HG02973 (cell line): ENCODE measurements around the gene TTLL1.

Experiments
- ATAC-seq: cut with Tn5 transposase; IDR thresholded peaks from one replicate; pipeline ENCODE4 v1.9.1; 2021; ENCODE audit warnings: moderate library complexity; ENCODE audit not compliant: unreplicated experiment

The TTLL1 gene

DNA sequence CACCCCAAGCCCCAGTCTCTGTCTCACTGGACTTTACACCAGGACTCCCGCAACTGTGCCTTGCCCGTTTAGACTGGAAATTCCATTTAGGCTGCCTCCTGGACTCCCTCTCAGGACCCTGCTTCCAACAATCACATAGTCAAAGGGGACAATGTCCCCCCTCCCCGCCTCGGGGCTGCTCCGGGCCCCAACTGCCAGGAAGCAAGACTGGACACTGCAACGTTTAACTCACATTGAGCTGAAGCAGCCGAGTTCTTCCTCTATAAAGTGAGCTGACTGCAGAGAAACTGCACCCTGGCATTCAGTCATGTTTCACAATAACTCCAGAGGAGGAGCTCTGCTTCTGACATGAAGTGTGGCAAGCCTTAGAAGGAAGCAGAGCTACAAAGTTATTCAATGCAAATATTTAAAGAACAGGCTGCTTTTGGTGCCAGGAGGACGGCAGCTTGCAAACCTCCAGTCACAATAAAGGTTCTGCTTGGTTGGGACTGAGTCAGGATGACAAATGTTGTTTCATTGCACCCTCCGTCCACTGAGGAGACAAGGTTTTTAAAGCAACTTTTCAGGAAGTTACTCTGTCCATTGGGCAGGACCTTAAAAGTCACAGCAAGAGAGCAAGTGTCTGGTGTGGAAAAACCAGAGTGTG, 94.2 kb downstream of the TTLL1 start:
- no peak for ATAC-seq

DNA sequence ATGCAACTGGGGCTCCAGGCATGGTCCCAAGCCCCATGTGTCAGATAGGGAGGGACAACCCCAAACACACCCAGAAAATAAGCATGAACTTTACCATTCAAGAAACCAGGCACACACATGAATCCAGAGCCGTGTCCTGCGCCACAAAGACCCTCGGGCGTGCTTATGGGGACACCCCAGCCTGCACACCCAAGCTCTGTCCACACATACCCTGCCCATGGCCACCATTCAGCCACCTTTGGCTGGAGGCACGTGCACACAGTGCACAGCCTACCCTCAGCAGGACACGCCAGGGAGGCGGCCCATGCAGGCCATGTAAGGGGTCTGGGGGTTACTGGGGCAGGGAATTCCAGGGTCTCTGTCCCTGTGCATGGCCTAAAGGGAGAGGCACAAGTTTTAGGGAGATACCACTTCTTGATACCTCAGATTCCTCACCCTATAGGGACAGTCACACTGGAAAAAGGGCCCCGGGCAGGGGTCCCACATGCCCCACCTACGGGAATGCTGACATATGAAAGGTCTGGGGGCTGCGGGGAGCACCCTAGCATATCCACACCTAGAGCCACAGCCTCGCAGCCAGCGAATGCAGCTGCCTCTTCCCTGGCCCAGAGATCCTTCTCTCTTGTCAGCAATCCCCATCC, 94.8 kb downstream of the TTLL1 start:
- ATAC-seq = no peak

DNA sequence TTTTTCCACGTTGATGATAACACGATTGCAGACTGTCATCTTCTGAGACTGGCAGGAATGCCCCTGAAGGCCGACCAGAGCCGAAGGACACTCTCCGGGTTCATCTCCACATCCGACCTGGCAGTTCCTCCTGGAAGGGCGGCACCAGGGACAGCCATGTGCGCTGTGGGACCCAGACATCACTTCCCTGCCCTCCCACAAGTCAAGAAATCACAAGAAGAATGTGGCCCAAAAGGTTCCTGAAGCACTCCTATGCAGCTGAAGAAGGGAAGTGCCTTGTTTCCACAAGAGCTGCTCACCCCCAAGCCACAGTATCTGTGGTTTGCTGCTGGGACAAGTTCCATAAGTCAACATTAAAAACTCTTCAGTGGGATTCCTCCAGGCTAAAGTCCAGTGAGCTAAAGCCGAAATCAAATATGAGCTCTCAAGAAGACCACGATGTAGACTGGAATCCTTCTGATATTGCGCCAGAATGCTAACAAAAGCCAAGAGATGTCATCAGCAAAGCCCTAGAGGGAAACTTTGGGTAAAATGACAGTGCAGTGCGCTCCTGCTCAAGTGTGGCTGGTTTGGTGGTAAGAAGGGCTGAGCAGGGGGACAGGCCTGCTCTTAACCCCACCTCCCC, 95.4 kb downstream of the TTLL1 start:
- no peak for ATAC-seq

DNA sequence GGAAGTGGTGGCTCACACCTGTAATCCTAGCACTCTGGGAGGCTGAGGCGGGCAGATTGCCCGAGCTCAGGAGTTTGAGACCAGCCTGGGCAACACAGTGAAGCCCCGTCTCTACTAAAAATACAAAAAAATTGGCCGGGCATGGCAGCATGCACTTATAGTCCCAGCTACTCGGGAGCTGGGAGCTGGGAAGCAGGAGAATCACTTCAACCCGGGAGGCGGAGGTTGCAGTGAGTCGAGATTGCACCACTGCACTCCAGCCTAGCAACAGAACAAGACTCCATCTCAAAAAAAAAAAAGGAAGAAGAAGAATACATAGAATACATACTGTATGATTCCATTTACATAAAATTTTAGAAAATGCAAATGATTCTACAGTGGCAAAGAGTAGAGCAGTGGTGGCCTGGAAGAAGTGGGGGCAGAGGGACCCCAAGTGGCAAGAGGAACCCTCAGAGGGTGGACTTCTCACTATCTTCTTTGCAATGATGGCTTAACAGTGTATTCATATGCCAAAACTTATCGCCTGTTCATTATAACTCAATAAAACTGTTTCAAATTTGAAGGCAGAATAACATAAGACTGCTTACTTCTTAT, 96.2 kb downstream of the TTLL1 start:
- ATAC-seq = no peak

DNA sequence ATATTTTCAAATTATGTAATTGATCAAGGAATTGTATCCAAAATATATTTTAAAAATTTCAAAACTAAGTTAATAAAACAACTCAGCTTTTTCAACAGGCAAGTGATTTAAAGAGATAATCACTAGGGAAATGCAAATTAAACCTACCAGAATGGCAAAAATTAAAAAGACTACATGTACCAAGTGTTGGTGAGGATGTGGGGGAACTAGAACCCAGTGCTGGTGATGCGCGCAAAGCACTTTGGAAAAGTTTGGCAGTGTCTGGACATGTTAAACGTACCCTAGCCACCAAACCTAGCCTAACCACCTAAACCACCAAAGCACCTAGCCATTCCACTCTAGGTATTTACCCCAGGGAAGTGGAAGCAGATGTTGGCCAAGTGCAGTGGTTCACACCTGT, 97.1 kb downstream of the TTLL1 start:
- ATAC-seq = no peak

DNA sequence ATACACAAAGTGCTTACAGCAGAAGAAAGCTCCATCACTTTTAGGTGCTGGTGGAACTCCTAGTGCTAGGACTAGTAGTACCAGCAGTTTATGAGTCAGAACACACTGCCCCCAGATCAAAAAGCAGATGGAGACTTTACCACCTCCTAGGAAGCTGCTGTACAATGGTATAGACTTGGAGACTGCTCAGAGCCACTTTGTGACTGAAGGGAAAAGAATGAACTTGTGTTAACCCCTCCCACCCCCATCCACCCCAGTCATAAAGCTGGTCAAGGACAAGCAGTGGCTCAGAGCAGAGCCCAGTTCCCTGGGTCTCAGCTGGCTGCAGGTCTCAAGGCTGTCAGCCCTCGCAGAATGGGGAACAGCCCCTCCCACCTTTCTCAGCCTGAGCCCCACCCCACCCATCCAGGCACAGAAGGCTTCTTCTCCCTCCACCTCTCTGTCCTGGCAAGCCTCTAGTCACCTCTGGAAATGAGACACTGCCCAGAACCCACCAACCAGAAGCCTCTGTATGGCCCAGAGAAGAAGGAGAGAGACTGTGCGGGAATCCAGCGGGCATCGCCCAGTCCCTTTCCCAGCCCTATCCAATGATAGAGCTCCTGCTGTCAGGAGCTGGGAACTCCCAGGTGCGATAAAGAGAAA, 98.1 kb downstream of the TTLL1 start:
- ATAC-seq = no peak

DNA sequence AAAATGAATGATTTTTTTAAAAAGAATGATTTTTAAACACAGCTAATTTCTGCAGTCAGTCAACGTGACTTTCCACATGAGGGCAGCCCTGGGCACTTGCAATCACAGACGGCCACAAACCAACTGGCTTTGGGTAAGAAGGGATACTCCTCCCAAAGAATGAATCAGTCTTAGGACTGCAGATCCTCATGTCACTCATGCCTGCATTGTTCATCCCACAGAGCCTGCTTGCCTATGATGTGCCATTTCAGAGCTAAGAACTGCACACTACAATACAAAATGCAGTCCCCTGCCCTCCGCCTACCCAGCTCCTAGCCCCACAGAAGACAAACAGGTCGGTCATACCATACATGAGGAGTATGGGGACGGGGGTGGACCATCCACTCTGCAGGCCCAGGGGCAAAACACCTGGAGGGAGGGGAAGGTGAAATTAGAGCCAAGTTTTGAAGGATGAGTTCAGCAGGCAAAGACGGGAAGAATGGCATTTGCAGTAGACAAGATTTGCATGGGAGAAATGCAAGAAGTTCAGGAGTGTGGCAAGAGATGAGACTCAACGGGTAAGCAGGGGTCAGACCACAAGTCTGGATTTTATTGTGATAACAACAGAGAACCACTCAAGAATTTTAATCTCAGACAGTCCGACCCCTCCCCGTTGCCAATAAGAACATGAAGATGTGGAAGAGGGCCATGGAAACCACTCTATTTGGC, 98.9 kb downstream of the TTLL1 start:
- ATAC-seq = no peak
